Neural cell (in vitro differentiated cells): Measurements from ENCODE around the gene KIR2DL3. TPM values are rescaled to one million over a fixed set of nuclear protein-coding genes. Genes with fewer than 3 reads are reported as not detected.

Source experiments
- H2AFZ ChIP-seq: fragments of 200-600, 300-800 bp; sonication (generic), shearing (Covaris generic); 2 replicates; pipeline ENCODE4 v1.6.0; 2014; ENCODE audit warnings: low read depth, mild to moderate bottlenecking, antibody characterized with exemption, low read length, moderate library complexity
- H3F3A ChIP-seq: fragments of 200-600 bp; shearing (Covaris generic); 2 replicates; pipeline ENCODE4 v1.6.1; 2016; ENCODE audit warnings: mild to moderate bottlenecking, moderate library complexity, mixed read lengths, antibody characterized with exemption, low read length; ENCODE audit not compliant: insufficient read depth, poor library complexity, severe bottlenecking
- H3K27ac ChIP-seq: fragments of 200-600, 300-800 bp; sonication (generic), shearing (Covaris generic); 2 replicates; pipeline ENCODE4 v1.5.1; 2014; ENCODE audit warnings: mild to moderate bottlenecking, low read length, moderate library complexity
- H3K27me3 ChIP-seq: fragments of 300-800, 200-600 bp; sonication (generic), shearing (Covaris generic); 2 replicates; pipeline ENCODE4 v1.6.0; 2014; ENCODE audit warnings: mild to moderate bottlenecking, low read depth, low read length, moderate library complexity; ENCODE audit not compliant: insufficient read depth
- H3K36me3 ChIP-seq: fragments of 300-800, 200-600 bp; sonication (generic), shearing (Covaris generic); 2 replicates; pipeline ENCODE4 v1.5.1; 2014; ENCODE audit warnings: mild to moderate bottlenecking, antibody characterized with exemption, low read length, moderate library complexity; ENCODE audit not compliant: insufficient read depth
- H3K4me2 ChIP-seq: fragments of 300-800, 200-600 bp; sonication (generic), shearing (Covaris generic); 2 replicates; pipeline ENCODE4 v1.6.0; 2014; ENCODE audit warnings: mild to moderate bottlenecking, low read length
- H3K4me3 ChIP-seq: fragments of 300-800, 200-600 bp; sonication (generic), shearing (Covaris generic); 2 replicates; pipeline ENCODE4 v1.5.1; 2014; ENCODE audit warnings: mild to moderate bottlenecking, low read length, moderate library complexity
- H3K79me2 ChIP-seq: fragments of 200-600 bp; shearing (Covaris generic); replicated peaks from 2 replicates; pipeline ENCODE4 v1.6.0; 2014; ENCODE audit warnings: mild to moderate bottlenecking, low read length, moderate library complexity; ENCODE audit not compliant: insufficient read depth
- H3K9ac ChIP-seq: fragments of 300-800, 200-600 bp; sonication (generic), shearing (Covaris generic); 2 replicates; pipeline ENCODE4 v1.6.1; 2016; ENCODE audit warnings: mild to moderate bottlenecking, low read length, mixed read lengths
- H3K9me2 ChIP-seq: fragments of 200-600 bp; shearing (Covaris generic); 2 replicates; pipeline ENCODE4 v1.6.1; 2016; ENCODE audit warnings: mild to moderate bottlenecking, low read length, mixed read lengths; ENCODE audit not compliant: insufficient read depth
- H3K9me3 ChIP-seq: fragments of 200-600, 300-800 bp; sonication (generic), shearing (Covaris generic); 2 replicates; pipeline ENCODE4 v1.6.1; 2016; ENCODE audit warnings: mild to moderate bottlenecking, mixed run types, low read length, moderate library complexity, mixed read lengths
- H4K20me1 ChIP-seq: fragments of 200-600 bp; shearing (Covaris generic); 2 replicates; pipeline ENCODE4 v1.6.1; 2016; ENCODE audit warnings: mild to moderate bottlenecking, mixed run types; ENCODE audit not compliant: insufficient read depth
- EP300 ChIP-seq: fragments of 450-650 bp; conservative IDR thresholded peaks from 2 replicates; pipeline ENCODE4 v1.6.1; 2014; ENCODE audit warnings: antibody characterized with exemption, mild to moderate bottlenecking, moderate library complexity; ENCODE audit not compliant: poor library complexity, severe bottlenecking
- EZH2 ChIP-seq: fragments of 200-600, 300-800 bp; shearing (Covaris generic), sonication (generic); IDR thresholded peaks from 2 replicates; pipeline ENCODE4 v1.6.1; 2014; ENCODE audit warnings: antibody characterized with exemption, low read length, borderline replicate concordance, mild to moderate bottlenecking; ENCODE audit not compliant: insufficient read depth, poor library complexity, severe bottlenecking
- MXI1 ChIP-seq: fragments of 450-650 bp; conservative IDR thresholded peaks from 2 replicates; pipeline ENCODE4 v1.6.1; 2014; ENCODE audit warnings: antibody characterized with exemption, mild to moderate bottlenecking; ENCODE audit not compliant: poor library complexity, severe bottlenecking
- POLR2AphosphoS5 ChIP-seq: IDR thresholded peaks from 2 replicates; pipeline ENCODE4 v1.6.1; 2012
- RAD21 ChIP-seq: fragments of 450-650 bp; conservative IDR thresholded peaks from 2 replicates; pipeline ENCODE4 v1.6.1; 2014; ENCODE audit warnings: antibody characterized with exemption, mild to moderate bottlenecking, moderate library complexity
- SMC3 ChIP-seq: fragments of 450-650 bp; conservative IDR thresholded peaks from 2 replicates; pipeline ENCODE4 v1.6.1; 2014; ENCODE audit warnings: antibody characterized with exemption, mild to moderate bottlenecking, moderate library complexity; ENCODE audit not compliant: poor library complexity
- TAF1 ChIP-seq: IDR thresholded peaks from 2 replicates; pipeline ENCODE4 v1.6.1; 2012; ENCODE audit warnings: low read depth
- polyA plus RNA-seq: library from polyadenylated mRNA; depleted of rRNA; stranded (reverse); fragments of >200 nt; gene quantifications from 2 replicates; pipeline ENCODE4 v1.2.3, GENCODE V29; 2014
- TF ChIP-seq, protein P1 (sequence below): IDR thresholded peaks from 2 replicates; pipeline ENCODE4 v1.6.1; 2012; ENCODE audit warnings: borderline replicate concordance
- TF ChIP-seq, protein P2 (sequence below): fragments of 450-650 bp; IDR thresholded peaks from 2 replicates; pipeline ENCODE4 v1.5.1; 2014; ENCODE audit warnings: antibody characterized with exemption, mild to moderate bottlenecking, moderate library complexity; ENCODE audit not compliant: poor library complexity, severe bottlenecking

KIR2DL3 gene
- polyA plus RNA-seq, 1 donor from 2014 or later: not detected

DNA sequence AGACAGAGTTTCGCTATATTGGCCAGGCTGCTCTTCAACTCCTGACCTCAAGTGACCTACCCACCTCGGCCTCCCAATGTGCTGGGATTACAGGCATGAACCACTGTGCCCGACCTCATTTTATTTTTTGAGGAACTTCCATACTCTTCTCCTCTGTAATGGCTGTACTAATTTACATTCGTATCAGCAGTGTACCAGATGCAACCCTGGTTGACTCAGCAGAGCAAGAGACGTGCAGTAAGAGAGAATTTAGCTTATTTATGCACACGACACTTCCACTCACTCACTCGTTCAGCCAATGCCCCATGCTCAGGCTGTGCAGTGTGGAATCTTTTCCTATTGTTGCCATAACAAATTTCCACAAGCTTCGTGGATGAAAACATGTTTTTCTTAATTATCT, 7.1 kb upstream of the KIR2DL3 start:
- no peak overlapping the region for H3K27ac ChIP-seq
- TF ChIP-seq SMC3 (no peak), EZH2 (no peak), EP300 (no peak), POLR2AphosphoS5 (no peak)
- TF ChIP-seq, protein P1, sequence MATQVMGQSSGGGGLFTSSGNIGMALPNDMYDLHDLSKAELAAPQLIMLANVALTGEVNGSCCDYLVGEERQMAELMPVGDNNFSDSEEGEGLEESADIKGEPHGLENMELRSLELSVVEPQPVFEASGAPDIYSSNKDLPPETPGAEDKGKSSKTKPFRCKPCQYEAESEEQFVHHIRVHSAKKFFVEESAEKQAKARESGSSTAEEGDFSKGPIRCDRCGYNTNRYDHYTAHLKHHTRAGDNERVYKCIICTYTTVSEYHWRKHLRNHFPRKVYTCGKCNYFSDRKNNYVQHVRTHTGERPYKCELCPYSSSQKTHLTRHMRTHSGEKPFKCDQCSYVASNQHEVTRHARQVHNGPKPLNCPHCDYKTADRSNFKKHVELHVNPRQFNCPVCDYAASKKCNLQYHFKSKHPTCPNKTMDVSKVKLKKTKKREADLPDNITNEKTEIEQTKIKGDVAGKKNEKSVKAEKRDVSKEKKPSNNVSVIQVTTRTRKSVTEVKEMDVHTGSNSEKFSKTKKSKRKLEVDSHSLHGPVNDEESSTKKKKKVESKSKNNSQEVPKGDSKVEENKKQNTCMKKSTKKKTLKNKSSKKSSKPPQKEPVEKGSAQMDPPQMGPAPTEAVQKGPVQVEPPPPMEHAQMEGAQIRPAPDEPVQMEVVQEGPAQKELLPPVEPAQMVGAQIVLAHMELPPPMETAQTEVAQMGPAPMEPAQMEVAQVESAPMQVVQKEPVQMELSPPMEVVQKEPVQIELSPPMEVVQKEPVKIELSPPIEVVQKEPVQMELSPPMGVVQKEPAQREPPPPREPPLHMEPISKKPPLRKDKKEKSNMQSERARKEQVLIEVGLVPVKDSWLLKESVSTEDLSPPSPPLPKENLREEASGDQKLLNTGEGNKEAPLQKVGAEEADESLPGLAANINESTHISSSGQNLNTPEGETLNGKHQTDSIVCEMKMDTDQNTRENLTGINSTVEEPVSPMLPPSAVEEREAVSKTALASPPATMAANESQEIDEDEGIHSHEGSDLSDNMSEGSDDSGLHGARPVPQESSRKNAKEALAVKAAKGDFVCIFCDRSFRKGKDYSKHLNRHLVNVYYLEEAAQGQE: no peak
- no peaks in the 10 kb centered on the region for H3K27me3 ChIP-seq
- no peak overlapping the region for H2AFZ ChIP-seq
- H3F3A ChIP-seq: no peaks in the 10 kb centered on the region
- H3K36me3 ChIP-seq: no peaks in the 10 kb centered on the region
- H4K20me1 ChIP-seq: no peaks in the 10 kb centered on the region
- no peaks in the 10 kb centered on the region for H3K9me2 ChIP-seq
- no peaks in the 10 kb centered on the region for H3K79me2 ChIP-seq
- H3K9ac ChIP-seq: no peak overlapping the region
- no peak overlapping the region for H3K4me3 ChIP-seq
- H3K9me3 ChIP-seq: peaks cover 4% of the 10 kb centered on the region
- H3K4me2 ChIP-seq: no peak overlapping the region

DNA sequence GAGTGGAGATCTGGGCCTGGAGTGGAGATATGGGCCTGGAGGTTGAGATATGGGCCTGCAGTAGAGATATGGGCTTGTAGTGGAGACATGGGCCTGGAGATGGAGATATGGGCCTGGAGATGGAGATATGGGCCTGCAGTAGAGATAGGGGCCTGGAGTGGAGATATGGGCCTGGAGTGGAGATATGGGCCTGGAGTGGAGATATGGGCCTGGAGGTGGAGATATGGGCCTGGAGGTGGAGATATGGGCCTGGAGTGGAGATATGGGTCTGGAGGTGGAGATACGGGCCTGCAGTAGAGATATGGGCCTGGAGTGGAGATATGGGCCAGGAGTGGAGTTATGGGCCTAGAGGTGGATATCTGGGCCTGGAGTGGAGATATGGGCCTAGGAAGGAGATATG, 402 bp downstream of the KIR2DL3 start:
- no peak overlapping the region for H3K9ac ChIP-seq
- TF ChIP-seq SMC3: no peak
- TF ChIP-seq, protein P2, sequence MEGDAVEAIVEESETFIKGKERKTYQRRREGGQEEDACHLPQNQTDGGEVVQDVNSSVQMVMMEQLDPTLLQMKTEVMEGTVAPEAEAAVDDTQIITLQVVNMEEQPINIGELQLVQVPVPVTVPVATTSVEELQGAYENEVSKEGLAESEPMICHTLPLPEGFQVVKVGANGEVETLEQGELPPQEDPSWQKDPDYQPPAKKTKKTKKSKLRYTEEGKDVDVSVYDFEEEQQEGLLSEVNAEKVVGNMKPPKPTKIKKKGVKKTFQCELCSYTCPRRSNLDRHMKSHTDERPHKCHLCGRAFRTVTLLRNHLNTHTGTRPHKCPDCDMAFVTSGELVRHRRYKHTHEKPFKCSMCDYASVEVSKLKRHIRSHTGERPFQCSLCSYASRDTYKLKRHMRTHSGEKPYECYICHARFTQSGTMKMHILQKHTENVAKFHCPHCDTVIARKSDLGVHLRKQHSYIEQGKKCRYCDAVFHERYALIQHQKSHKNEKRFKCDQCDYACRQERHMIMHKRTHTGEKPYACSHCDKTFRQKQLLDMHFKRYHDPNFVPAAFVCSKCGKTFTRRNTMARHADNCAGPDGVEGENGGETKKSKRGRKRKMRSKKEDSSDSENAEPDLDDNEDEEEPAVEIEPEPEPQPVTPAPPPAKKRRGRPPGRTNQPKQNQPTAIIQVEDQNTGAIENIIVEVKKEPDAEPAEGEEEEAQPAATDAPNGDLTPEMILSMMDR: no peak
- TF ChIP-seq EZH2: no peak
- TF ChIP-seq MXI1: no peak
- no peak for TF ChIP-seq EP300
- TF ChIP-seq, protein P1: no peak
- TF ChIP-seq POLR2AphosphoS5: no peak
- TF ChIP-seq TAF1: no peak
- no peak for TF ChIP-seq RAD21
- no peaks in the 10 kb centered on the region for H3K79me2 ChIP-seq
- H3K4me2 ChIP-seq: no peak overlapping the region
- no peaks in the 10 kb centered on the region for H3F3A ChIP-seq
- no peaks in the 10 kb centered on the region for H4K20me1 ChIP-seq
- H3K9me2 ChIP-seq: no peaks in the 10 kb centered on the region
- H3K27me3 ChIP-seq: no peaks in the 10 kb centered on the region
- no peaks in the 10 kb centered on the region for H3K9me3 ChIP-seq
- H2AFZ ChIP-seq: no peak overlapping the region
- H3K27ac ChIP-seq: no peak overlapping the region
- no peak overlapping the region for H3K4me3 ChIP-seq
- no peaks in the 10 kb centered on the region for H3K36me3 ChIP-seq
